HCT116 (cell line): Measurements from ENCODE around the gene ACP7.

Experiments used
- ELF1 ChIP-seq: IDR thresholded peaks from 2 replicates; pipeline ENCODE4 v1.6.1; 2012; ENCODE audit warnings: low read depth, borderline replicate concordance
- EZH2 ChIP-seq: fragments of 200-600 bp; sonication (generic); IDR thresholded peaks from 2 replicates; pipeline ENCODE4 v1.6.1; 2017; ENCODE audit warnings: antibody characterized with exemption, mixed run types
- POLR2A ChIP-seq: IDR thresholded peaks from 2 replicates; pipeline ENCODE4 v1.7.0; 2011; ENCODE audit warnings: borderline replicate concordance; ENCODE audit not compliant: insufficient read depth, insufficient read length; ENCODE audit errors: extremely low read depth
- POLR2AphosphoS5 ChIP-seq: IDR thresholded peaks from 2 replicates; pipeline ENCODE4 v1.6.1; 2011; ENCODE audit warnings: mild to moderate bottlenecking, low read depth, low read length, moderate library complexity
- RAD21 ChIP-seq: IDR thresholded peaks from 2 replicates; pipeline ENCODE4 v1.6.1; 2012; ENCODE audit warnings: low read depth, mild to moderate bottlenecking
- ZNF274 ChIP-seq: fragments of 200-500 bp; sonication (Bioruptor generic); IDR thresholded peaks from 2 replicates; pipeline ENCODE4 v1.6.1; 2014; ENCODE audit warnings: mild to moderate bottlenecking, low read depth, low read length, inconsistent platforms
- TF ChIP-seq, protein P1 (sequence below), 3 experiments: fragments of 200-600 bp in 1 of 3; sonication (generic) in 1 of 3; IDR thresholded peaks in 2 of 3; conservative IDR thresholded peaks in 1 of 3; 2 replicates each; pipeline ENCODE4 v1.5.1; 2012 to 2017; ENCODE audit warnings: low read depth in 2 of 3, low read length in 2 of 3, antibody characterized with exemption in 1 of 3, borderline replicate concordance in 1 of 3, control low read depth in 1 of 3, mild to moderate bottlenecking in 1 of 3, mixed read lengths in 1 of 3, mixed run types in 1 of 3, moderate library complexity in 1 of 3; ENCODE audit not compliant: insufficient read depth in 1 of 3
- TF ChIP-seq, protein P2 (sequence below): IDR thresholded peaks from 2 replicates; pipeline ENCODE4 v1.6.1; 2012
- TF ChIP-seq, protein P3 (sequence below): IDR thresholded peaks from 2 replicates; pipeline ENCODE4 v1.6.1; 2012; ENCODE audit warnings: low read depth

DNA sequence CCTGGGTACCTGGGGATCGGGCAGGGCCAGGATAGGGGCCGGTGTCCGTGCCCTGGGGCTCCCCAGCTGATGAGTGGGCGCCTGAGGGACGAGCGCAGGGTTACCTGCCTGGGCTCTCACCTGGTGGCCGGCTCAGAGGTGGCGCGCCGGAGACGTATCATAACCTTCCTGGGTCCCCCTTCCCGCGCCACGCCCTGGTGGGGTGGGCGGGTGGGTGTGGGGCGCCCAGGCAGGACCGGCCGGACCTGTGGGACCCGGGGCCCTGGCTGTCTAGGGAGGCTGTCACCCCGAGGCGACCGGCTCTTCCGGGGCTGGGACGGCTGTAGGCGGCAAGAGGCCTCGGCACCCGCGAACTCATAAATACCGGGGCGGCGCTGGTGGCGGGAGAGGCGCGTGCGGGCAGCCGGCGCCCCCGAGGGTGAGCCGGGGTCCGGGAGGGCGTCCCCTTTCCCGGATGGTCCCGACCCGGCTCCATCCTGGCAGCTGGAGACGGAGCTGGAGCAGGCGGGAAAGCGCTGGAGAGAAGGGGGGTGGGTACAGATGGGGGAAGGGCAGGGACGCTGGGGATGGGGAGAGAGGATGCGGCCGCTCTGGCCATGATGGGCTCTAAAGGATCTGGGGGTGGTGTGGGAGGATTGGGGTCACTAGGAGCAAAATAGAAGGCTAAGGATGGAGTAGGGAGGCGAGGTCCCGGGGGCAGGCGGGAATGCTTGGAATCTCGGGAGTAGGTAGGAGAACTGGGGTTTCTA is at the start of gene ACP7:
- TF ChIP-seq POLR2A (no peak), EZH2 (no peak), ZNF274 (no peak), POLR2AphosphoS5 (peak; percentile 45; the same call in 1 of the 2 replicates), RAD21 (no peak), ELF1 (no peak)
- TF ChIP-seq, protein P1, sequence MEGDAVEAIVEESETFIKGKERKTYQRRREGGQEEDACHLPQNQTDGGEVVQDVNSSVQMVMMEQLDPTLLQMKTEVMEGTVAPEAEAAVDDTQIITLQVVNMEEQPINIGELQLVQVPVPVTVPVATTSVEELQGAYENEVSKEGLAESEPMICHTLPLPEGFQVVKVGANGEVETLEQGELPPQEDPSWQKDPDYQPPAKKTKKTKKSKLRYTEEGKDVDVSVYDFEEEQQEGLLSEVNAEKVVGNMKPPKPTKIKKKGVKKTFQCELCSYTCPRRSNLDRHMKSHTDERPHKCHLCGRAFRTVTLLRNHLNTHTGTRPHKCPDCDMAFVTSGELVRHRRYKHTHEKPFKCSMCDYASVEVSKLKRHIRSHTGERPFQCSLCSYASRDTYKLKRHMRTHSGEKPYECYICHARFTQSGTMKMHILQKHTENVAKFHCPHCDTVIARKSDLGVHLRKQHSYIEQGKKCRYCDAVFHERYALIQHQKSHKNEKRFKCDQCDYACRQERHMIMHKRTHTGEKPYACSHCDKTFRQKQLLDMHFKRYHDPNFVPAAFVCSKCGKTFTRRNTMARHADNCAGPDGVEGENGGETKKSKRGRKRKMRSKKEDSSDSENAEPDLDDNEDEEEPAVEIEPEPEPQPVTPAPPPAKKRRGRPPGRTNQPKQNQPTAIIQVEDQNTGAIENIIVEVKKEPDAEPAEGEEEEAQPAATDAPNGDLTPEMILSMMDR (IDR thresholded peaks at IDR 0.05 in 2 of 3, conservative IDR thresholded peaks at IDR 0.05 in 1 of 3; ENCODE audit: borderline replicate concordance in 1 of 3, insufficient read depth in 1 of 3, low read depth in 2 of 3, low read length in 2 of 3), result no peak
- TF ChIP-seq, protein P2, sequence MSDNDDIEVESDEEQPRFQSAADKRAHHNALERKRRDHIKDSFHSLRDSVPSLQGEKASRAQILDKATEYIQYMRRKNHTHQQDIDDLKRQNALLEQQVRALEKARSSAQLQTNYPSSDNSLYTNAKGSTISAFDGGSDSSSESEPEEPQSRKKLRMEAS, result no peak; the same call in 1 of the 2 replicates
- TF ChIP-seq, protein P3, sequence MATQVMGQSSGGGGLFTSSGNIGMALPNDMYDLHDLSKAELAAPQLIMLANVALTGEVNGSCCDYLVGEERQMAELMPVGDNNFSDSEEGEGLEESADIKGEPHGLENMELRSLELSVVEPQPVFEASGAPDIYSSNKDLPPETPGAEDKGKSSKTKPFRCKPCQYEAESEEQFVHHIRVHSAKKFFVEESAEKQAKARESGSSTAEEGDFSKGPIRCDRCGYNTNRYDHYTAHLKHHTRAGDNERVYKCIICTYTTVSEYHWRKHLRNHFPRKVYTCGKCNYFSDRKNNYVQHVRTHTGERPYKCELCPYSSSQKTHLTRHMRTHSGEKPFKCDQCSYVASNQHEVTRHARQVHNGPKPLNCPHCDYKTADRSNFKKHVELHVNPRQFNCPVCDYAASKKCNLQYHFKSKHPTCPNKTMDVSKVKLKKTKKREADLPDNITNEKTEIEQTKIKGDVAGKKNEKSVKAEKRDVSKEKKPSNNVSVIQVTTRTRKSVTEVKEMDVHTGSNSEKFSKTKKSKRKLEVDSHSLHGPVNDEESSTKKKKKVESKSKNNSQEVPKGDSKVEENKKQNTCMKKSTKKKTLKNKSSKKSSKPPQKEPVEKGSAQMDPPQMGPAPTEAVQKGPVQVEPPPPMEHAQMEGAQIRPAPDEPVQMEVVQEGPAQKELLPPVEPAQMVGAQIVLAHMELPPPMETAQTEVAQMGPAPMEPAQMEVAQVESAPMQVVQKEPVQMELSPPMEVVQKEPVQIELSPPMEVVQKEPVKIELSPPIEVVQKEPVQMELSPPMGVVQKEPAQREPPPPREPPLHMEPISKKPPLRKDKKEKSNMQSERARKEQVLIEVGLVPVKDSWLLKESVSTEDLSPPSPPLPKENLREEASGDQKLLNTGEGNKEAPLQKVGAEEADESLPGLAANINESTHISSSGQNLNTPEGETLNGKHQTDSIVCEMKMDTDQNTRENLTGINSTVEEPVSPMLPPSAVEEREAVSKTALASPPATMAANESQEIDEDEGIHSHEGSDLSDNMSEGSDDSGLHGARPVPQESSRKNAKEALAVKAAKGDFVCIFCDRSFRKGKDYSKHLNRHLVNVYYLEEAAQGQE, result no peak
